Tibial artery (tissue), 4 donors: ENCODE results near the gene ABCA8.
"Not testable (repeated sequence)": the region's sequence is repeated elsewhere in the genome, so short reads cannot be mapped to it uniquely, and the experiment has no call there.

Experiments used
- DNase-seq, 2 donors: peaks; one replicate each; pipeline ENCODE4 v3.0.0-alpha.2; 2019
- H3K27ac ChIP-seq, 2 donors: fragments of 200-600 bp; sonication (generic) in 1 of 2; 1 replicate in 1 of 2; 2 replicates in 1 of 2; pipeline ENCODE4 v1.5.1; 2018 to 2019; ENCODE audit warnings: mild to moderate bottlenecking in 1 of 2
- H3K27me3 ChIP-seq, 2 donors: fragments of 200-600 bp; sonication (generic) in 1 of 2; one replicate each; pipeline versions ENCODE4 v1.5.1 to v1.6.0; 2016 to 2019
- H3K36me3 ChIP-seq, 3 donors: fragments of 200-600 bp; sonication (generic) in 2 of 3; one replicate each; pipeline ENCODE4 v1.5.1; 2016 to 2019; ENCODE audit warnings: mild to moderate bottlenecking in 2 of 3
- H3K4me1 ChIP-seq, 4 donors: fragments of 200-600 bp; sonication (generic) in 2 of 4; 1 replicate in 3 of 4; 2 replicates in 1 of 4; pipeline ENCODE4 v1.5.1; 2016 to 2019
- H3K4me3 ChIP-seq, 2 donors: fragments of 200-600 bp; sonication (generic) in 1 of 2; 1 replicate in 1 of 2; 2 replicates in 1 of 2; pipeline ENCODE4 v1.5.1; 2018 to 2019; ENCODE audit warnings: mild to moderate bottlenecking in 2 of 2
- H3K9me3 ChIP-seq, 3 donors: fragments of 200-600 bp; sonication (generic) in 1 of 3; one replicate each; pipeline ENCODE4 v1.5.1; 2016 to 2019
- CTCF ChIP-seq, 2 experiments: fragments of 200-600 bp in 1 of 2; fragments of 450-650 bp in 1 of 2; IDR thresholded peaks; one replicate each; pipeline ENCODE4 v1.5.1; 2017 to 2019; ENCODE audit warnings: antibody characterized with exemption in 2 of 2, mild to moderate bottlenecking in 1 of 2, moderate library complexity in 1 of 2
- intact Hi-C: fragments of 100-400 bp; cut with DNase I; formaldehyde crosslinking; loops from one replicate; pipeline ENCODE4 v1.15.0; 2023; ENCODE audit warnings: low total_unique reads

The ABCA8 gene

GRCh38 chr17:68829211-68829610 lies 126.0 kb downstream of the ABCA8 start:
- H3K27ac ChIP-seq = no peak overlapping the region
- TF ChIP-seq CTCF (IDR thresholded peaks at IDR 0.05) = no peak
- no peaks in the 10 kb centered on the region for H3K4me1 ChIP-seq
- no peaks in the 10 kb centered on the region for H3K27me3 ChIP-seq
- no peaks in the 10 kb centered on the region for H3K9me3 ChIP-seq
- H3K4me3 ChIP-seq = no peak overlapping the region
- no peak for DNase-seq
- H3K36me3 ChIP-seq = no peaks in the 10 kb centered on the region
- intact Hi-C loops = no loop called here

- no peak for DNase-seq
- Histone ChIP-seq H3K36me3 (no peaks in the 10 kb centered on the region), H3K4me3 (no peak overlapping the region), H3K27me3 (no peaks in the 10 kb centered on the region), H3K9me3 (no peaks in the 10 kb centered on the region), H3K27ac (no peak overlapping the region), H3K4me1 (no peaks in the 10 kb centered on the region)
- no peak for TF ChIP-seq CTCF (IDR thresholded peaks at IDR 0.05)
- intact Hi-C loops = no loop called here
These were observed 130.5 kb downstream of the ABCA8 start for GRCh38 chr17:68824707-68825106.

- DNase-seq, H3K4me1 ChIP-seq, H3K27me3 ChIP-seq, intact Hi-C loops, H3K36me3 ChIP-seq, H3K27ac ChIP-seq, H3K4me3 ChIP-seq, H3K9me3 ChIP-seq: not testable (repeated sequence)
These were observed 131.0 kb downstream of the ABCA8 start for GRCh38 chr17:68824185-68824584.

GRCh38 chr17:68822719-68823289 lies 132.4 kb downstream of the ABCA8 start:
- H3K36me3 ChIP-seq = no peaks in the 10 kb centered on the region
- DNase-seq = no peak
- no peak for TF ChIP-seq CTCF (IDR thresholded peaks at IDR 0.05)
- H3K4me3 ChIP-seq = no peak overlapping the region
- no peaks in the 10 kb centered on the region for H3K27me3 ChIP-seq
- H3K9me3 ChIP-seq = no peaks in the 10 kb centered on the region
- no peaks in the 10 kb centered on the region for H3K4me1 ChIP-seq
- no peak overlapping the region for H3K27ac ChIP-seq
- intact Hi-C loops = no loop called here

- Histone ChIP-seq H3K4me3 (no peak overlapping the region), H3K36me3 (no peaks in the 10 kb centered on the region), H3K27me3 (no peaks in the 10 kb centered on the region), H3K9me3 (no peaks in the 10 kb centered on the region), H3K27ac (no peak overlapping the region), H3K4me1 (no peaks in the 10 kb centered on the region)
- no peak for TF ChIP-seq CTCF (IDR thresholded peaks at IDR 0.05)
- intact Hi-C loops = no loop called here
- no peak for DNase-seq
These were observed 133.1 kb downstream of the ABCA8 start for GRCh38 chr17:68821860-68822696.

GRCh38 chr17:68820825-68821481 lies 134.2 kb downstream of the ABCA8 start:
- no peaks in the 10 kb centered on the region for H3K36me3 ChIP-seq
- TF ChIP-seq CTCF (IDR thresholded peaks at IDR 0.05) = no peak
- H3K4me3 ChIP-seq = no peak overlapping the region
- H3K4me1 ChIP-seq = no peaks in the 10 kb centered on the region
- H3K9me3 ChIP-seq = no peaks in the 10 kb centered on the region
- no peak overlapping the region for H3K27ac ChIP-seq
- H3K27me3 ChIP-seq = no peaks in the 10 kb centered on the region
- intact Hi-C loops = no loop called here
- no peak for DNase-seq
